Measurements from ENCODE around the gene SUGP2. TPM values are rescaled to one million over a fixed set of nuclear protein-coding genes. Genes with fewer than 3 reads are reported as not detected.
A peak's percentile ranks its signal among the peaks of the same experiment; 100 is the strongest.

SUGP2 gene
- 100 to 1,000 TPM; 114 to 139 (median 119) TPM for total RNA-seq
- total RNA-seq (2013): 61.2 TPM
- 74.9 to 232 (median 161) reads per million in 29 experiments for total RNA-seq

DNA sequence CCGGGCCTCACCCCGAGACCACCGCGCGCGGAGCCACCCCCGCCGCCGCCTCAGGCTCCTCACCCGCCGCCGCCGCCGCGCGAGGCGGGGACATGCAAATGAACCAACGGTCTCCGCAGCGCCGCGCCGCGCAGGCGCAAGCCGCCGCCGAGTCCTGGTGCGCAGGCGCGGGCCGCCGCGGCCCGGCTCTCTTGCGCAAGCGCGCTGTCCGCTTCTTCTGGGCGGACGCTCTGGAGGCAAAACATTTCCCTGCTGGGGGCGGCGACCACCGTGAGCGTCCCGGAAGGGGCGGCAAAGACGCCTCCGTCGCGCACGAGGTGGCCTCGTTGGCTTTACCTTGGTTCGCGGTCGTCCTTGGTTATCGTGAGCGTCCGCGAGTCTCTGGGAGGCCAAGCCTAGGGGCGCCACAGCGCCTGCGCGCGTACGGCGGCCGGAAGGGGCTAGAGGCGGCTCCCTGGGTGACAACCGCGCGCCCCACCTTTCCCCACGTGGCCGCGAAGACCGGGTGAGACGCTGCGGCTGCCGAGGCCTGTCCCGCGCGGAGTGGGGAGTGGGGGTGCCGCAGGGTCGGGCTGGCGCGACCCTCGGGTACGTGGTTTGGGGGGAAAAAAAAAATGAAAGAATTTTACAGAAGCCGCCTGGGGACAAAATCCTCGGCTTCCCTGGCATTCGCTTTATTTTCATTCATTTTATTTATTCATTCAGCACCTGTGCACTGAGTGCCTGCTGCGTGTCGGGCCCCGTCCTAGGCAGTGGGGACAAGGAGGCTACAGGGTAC is at the start of gene SUGP2, which contains the start of gene ARMC6:
SUGP2 (minus strand) TSS at position 92 of the 778 bp plus-strand sequence. CDS start 2,446 bp downstream, outside the sequence.
ARMC6 (plus strand) TSS at position 178 of the 778 bp plus-strand sequence. CDS start 607 bp downstream, outside the sequence.
- Histone ChIP-seq H3K27me3 (replicated peaks in 1 of 2; ENCODE audit: control insufficient read depth in 2 of 2, extremely low read depth in 1 of 2, insufficient read depth in 2 of 2, low read length in 1 of 2) (no peaks in the 10 kb centered on the region), H3K4me1 (ENCODE audit: control insufficient read depth in 1 of 2, extremely low read depth in 1 of 2, insufficient read depth in 2 of 2, low read length in 2 of 2) (peaks cover 12 to 27% of the 10 kb centered on the region in 2 experiments), H3K27ac (ENCODE audit: low read length) (peak within 1 kb of the TSS; percentile 76), H3K4me3 (ENCODE audit: control insufficient read depth in 1 of 2, extremely low read depth in 1 of 2, low read length in 1 of 2) (peak within 1 kb of the TSS; percentile 80 to 93), H3K9me3 (no peaks in the 10 kb centered on the region), H3K36me3 (ENCODE audit: control insufficient read depth in 2 of 2, extremely low read depth in 1 of 2, insufficient read depth in 1 of 2, low read length in 1 of 2) (peaks cover 5 to 19% of the 10 kb centered on the region in 2 donors)
- H3K27me3 Mint-ChIP-seq: no peaks in the 10 kb centered on the region
- DNase-seq: peak; percentile 79 to 94 (median 87)
- no peaks in the 10 kb centered on the region for H3K9me3 Mint-ChIP-seq
- WGBS (ENCODE audit: insufficient coverage): under 1% methylated on average over 80 of the region's 94 CpGs
- H3K4me3 Mint-ChIP-seq: peak within 1 kb of the TSS; percentile 82 to 89 (median 89)
- H3K36me3 Mint-ChIP-seq: peaks cover 9% of the 10 kb centered on the region
- ChIA-PET POLR2A (no interaction called here), CTCF (interaction anchor here in 1 of 2 donors (0.7 kb wide), 1 partner anchor 190 kb away, joined by 3 read pairs; no protein-coding TSS in a partner anchor)
- H3K4me1 Mint-ChIP-seq: peaks cover 20 to 40% (median 35%) of the 10 kb centered on the region in 3 donors
- peak within 1 kb of the TSS; percentile 88 to 92 for H3K27ac Mint-ChIP-seq
- peak; percentile 79 to 86 (median 86) for ATAC-seq (replicated peaks in 1 of 4)

DNA sequence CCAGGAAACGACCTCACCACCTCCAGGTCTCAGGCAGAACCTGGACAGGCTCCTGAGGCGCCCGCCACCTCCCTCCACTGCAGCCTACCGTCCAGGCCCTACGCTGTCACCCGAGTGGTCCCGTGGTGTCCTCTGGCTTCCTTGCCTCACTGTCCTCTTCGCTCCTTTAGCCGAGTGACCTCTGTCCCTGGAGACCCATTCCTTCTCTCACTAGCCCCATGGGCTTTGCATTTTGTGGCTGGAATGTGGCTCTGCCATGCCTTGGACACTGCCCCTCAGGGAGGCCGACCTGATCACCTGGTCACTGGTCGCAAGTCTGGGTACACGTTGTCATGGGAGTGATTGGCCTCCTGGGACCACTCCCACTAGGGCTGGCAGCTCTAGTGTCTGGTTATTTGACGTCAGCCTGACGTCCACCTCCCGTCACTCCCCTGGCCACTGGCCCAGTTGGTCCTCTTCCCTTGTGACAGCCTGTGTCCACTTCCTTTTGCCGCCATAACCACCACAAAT is 48.4 kb upstream of the SUGP2 start:
- Histone ChIP-seq H3K4me3 (ENCODE audit: control insufficient read depth in 1 of 2, extremely low read depth in 1 of 2, low read length in 1 of 2) (no peak overlapping the region), H3K4me1 (ENCODE audit: control insufficient read depth in 1 of 2, extremely low read depth in 1 of 2, insufficient read depth in 2 of 2, low read length in 2 of 2) (no peaks in the 10 kb centered on the region), H3K36me3 (ENCODE audit: control insufficient read depth in 2 of 2, extremely low read depth in 1 of 2, insufficient read depth in 1 of 2, low read length in 1 of 2) (peaks cover 7 to 9% of the 10 kb centered on the region in 2 donors), H3K27me3 (replicated peaks in 1 of 2; ENCODE audit: control insufficient read depth in 2 of 2, extremely low read depth in 1 of 2, insufficient read depth in 2 of 2, low read length in 1 of 2) (no peaks in the 10 kb centered on the region), H3K27ac (ENCODE audit: low read length) (no peak overlapping the region), H3K9me3 (no peaks in the 10 kb centered on the region)
- Mint-ChIP-seq H3K4me3 (no peak overlapping the region), H3K27me3 (no peaks in the 10 kb centered on the region), H3K4me1 (peaks cover 12 to 20% (median 19%) of the 10 kb centered on the region in 3 donors), H3K27ac (no peak overlapping the region), H3K9me3 (no peaks in the 10 kb centered on the region), H3K36me3 (peaks cover 17% of the 10 kb centered on the region)
- DNase-seq: no peak
- POLR2A ChIA-PET: no interaction called here
- no peak for ATAC-seq (replicated peaks in 1 of 4)
- 95% methylated on average over 13 of the region's 16 CpGs for WGBS (ENCODE audit: insufficient coverage)
- CTCF ChIA-PET: no interaction called here

DNA sequence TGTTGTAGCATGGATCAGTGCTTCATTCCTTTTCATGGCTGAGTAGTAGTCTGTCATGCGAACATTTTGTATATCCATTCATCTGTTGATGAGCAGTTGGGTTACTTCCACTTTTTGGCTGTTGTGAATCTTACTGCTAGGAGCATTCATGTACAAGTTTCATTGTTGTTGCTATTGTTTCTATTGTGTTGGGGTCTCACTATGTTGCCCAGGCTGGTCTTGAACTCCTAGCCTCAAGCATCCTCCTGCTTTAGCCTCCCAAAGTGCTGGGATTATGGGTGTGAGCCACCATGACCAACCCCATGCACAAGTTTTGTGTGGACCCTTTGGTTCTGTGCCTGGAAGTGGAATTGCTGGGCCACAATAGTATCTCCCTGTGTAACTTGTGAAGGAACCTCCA is 46.3 kb upstream of the SUGP2 start:
- POLR2A ChIA-PET: no interaction called here
- no peak for ATAC-seq (replicated peaks in 1 of 4)
- WGBS (ENCODE audit: insufficient coverage): no CpG with 5 or more reads among the region's 1 CpG

DNA sequence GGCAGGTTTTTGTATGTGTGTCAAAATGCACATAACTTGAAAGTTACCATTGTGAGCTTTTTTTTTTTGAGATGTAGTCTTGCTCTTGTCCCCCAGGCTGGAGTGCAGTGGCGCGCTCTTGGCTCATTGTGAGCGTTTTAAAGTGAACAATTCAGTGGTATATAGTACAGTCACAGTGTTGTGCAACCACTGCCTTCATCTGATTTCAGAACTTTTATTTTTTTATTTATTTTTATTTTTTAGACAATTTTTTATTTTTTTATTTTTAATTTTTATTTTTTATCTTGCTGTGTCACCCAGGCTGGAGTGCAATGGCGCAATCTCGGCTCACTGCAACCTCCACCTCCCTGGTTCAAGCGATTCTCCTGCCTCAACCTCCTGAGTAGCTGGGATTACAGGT is 45.5 kb upstream of the SUGP2 start:
- ATAC-seq (replicated peaks in 1 of 4): no peak
- no peaks in the 10 kb centered on the region for H3K9me3 Mint-ChIP-seq
- Histone ChIP-seq H3K4me1 (ENCODE audit: control insufficient read depth in 1 of 2, extremely low read depth in 1 of 2, insufficient read depth in 2 of 2, low read length in 2 of 2) (no peaks in the 10 kb centered on the region), H3K4me3 (ENCODE audit: control insufficient read depth in 1 of 2, extremely low read depth in 1 of 2, low read length in 1 of 2) (no peak overlapping the region), H3K9me3 (no peaks in the 10 kb centered on the region), H3K27me3 (replicated peaks in 1 of 2; ENCODE audit: control insufficient read depth in 2 of 2, extremely low read depth in 1 of 2, insufficient read depth in 2 of 2, low read length in 1 of 2) (no peaks in the 10 kb centered on the region), H3K36me3 (ENCODE audit: control insufficient read depth in 2 of 2, extremely low read depth in 1 of 2, insufficient read depth in 1 of 2, low read length in 1 of 2) (peaks cover 9 to 19% of the 10 kb centered on the region in 2 donors), H3K27ac (ENCODE audit: low read length) (no peak overlapping the region)
- H3K4me3 Mint-ChIP-seq: no peak overlapping the region
- POLR2A ChIA-PET: no interaction called here
- CTCF ChIA-PET: interaction anchor here (0.6 kb wide), 2 partner anchors 29 to 136 kb away, joined by 3 to 4 read pairs; no protein-coding TSS in a partner anchor
- no CpG with 5 or more reads among the region's 6 CpGs for WGBS (ENCODE audit: insufficient coverage)
- peaks cover 31% of the 10 kb centered on the region for H3K36me3 Mint-ChIP-seq
- peaks cover 21 to 33% (median 25%) of the 10 kb centered on the region in 3 donors for H3K4me1 Mint-ChIP-seq
- no peaks in the 10 kb centered on the region for H3K27me3 Mint-ChIP-seq
- DNase-seq: no peak
- H3K27ac Mint-ChIP-seq: no peak overlapping the region

More for the DNA sequence above, 46.3 kb upstream of the SUGP2 start:
- Histone ChIP-seq H3K4me1 (ENCODE audit: control insufficient read depth in 1 of 2, extremely low read depth in 1 of 2, insufficient read depth in 2 of 2, low read length in 2 of 2) (no peaks in the 10 kb centered on the region), H3K27me3 (replicated peaks in 1 of 2; ENCODE audit: control insufficient read depth in 2 of 2, extremely low read depth in 1 of 2, insufficient read depth in 2 of 2, low read length in 1 of 2) (no peaks in the 10 kb centered on the region), H3K9me3 (no peaks in the 10 kb centered on the region), H3K4me3 (ENCODE audit: control insufficient read depth in 1 of 2, extremely low read depth in 1 of 2, low read length in 1 of 2) (no peak overlapping the region), H3K36me3 (ENCODE audit: control insufficient read depth in 2 of 2, extremely low read depth in 1 of 2, insufficient read depth in 1 of 2, low read length in 1 of 2) (peaks cover 9 to 15% of the 10 kb centered on the region in 2 donors), H3K27ac (ENCODE audit: low read length) (no peak overlapping the region)
- H3K4me3 Mint-ChIP-seq: no peak overlapping the region
- no peaks in the 10 kb centered on the region for H3K27me3 Mint-ChIP-seq
- H3K9me3 Mint-ChIP-seq: no peaks in the 10 kb centered on the region
- H3K36me3 Mint-ChIP-seq: peaks cover 28% of the 10 kb centered on the region
- H3K4me1 Mint-ChIP-seq: peaks cover 19 to 27% (median 25%) of the 10 kb centered on the region in 3 donors
- no peak for DNase-seq
- CTCF ChIA-PET: no interaction called here
- H3K27ac Mint-ChIP-seq: no peak overlapping the region

DNA sequence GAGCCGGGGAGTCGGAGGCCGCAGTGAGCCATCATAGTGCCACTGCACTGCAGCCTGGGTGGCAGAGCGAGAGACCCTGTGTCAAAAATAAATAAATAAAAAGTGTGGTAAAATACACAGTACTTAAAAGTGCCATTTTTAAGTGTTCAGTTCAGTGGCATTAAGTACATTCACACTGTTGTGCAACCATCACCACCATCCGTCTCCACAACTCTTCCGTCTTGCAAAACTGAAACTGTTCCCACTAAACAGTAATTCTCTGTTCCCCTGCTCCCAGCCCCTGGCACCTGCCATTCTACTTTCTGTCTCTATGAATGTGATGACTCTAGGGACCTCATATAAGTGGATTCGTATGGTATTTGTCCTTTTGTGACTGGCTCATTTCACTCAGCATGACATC is 43.8 kb upstream of the SUGP2 start:
- Histone ChIP-seq H3K4me1 (ENCODE audit: control insufficient read depth in 1 of 2, extremely low read depth in 1 of 2, insufficient read depth in 2 of 2, low read length in 2 of 2) (no peaks in the 10 kb centered on the region), H3K27me3 (replicated peaks in 1 of 2; ENCODE audit: control insufficient read depth in 2 of 2, extremely low read depth in 1 of 2, insufficient read depth in 2 of 2, low read length in 1 of 2) (no peaks in the 10 kb centered on the region), H3K36me3 (ENCODE audit: control insufficient read depth in 2 of 2, extremely low read depth in 1 of 2, insufficient read depth in 1 of 2, low read length in 1 of 2) (peaks cover 9 to 19% of the 10 kb centered on the region in 2 donors), H3K9me3 (no peaks in the 10 kb centered on the region), H3K4me3 (ENCODE audit: control insufficient read depth in 1 of 2, extremely low read depth in 1 of 2, low read length in 1 of 2) (no peak overlapping the region), H3K27ac (ENCODE audit: low read length) (no peak overlapping the region)
- peaks cover 25 to 43% (median 27%) of the 10 kb centered on the region in 3 donors for H3K4me1 Mint-ChIP-seq
- POLR2A ChIA-PET: interaction anchor here in 1 of 2 donors (0.7 kb wide), 1 partner anchor 194 kb away, joined by 3 read pairs; no protein-coding TSS in a partner anchor
- H3K9me3 Mint-ChIP-seq: no peaks in the 10 kb centered on the region
- H3K36me3 Mint-ChIP-seq: peaks cover 26% of the 10 kb centered on the region
- no peak for ATAC-seq (replicated peaks in 1 of 4)
- no peak overlapping the region for H3K27ac Mint-ChIP-seq
- 100% methylated on average over 1 of the region's 7 CpGs for WGBS (ENCODE audit: insufficient coverage)
- no peak overlapping the region for H3K4me3 Mint-ChIP-seq
- DNase-seq: no peak
- CTCF ChIA-PET: no interaction called here
- no peaks in the 10 kb centered on the region for H3K27me3 Mint-ChIP-seq

DNA sequence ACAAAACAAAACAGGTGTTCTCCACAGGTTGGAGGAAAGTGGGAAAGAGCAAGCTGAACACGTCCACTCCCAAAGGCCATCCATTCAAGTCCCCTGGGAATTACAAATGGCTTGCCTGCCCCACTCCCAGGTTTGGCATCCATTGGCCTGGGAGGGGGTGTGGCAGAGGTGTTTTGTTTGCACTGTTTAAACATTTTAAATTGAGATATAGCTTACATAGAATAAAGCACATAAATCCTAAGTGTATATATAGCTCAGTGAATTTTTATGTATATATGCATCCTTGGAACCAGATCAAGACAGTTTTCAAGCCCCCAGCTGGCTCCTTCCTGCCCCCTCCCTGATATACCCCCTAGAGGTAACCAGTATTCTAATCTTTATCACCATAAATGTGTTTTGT is 43.2 kb upstream of the SUGP2 start:
- no CpG with 5 or more reads among the region's 1 CpG for WGBS (ENCODE audit: insufficient coverage)
- no peaks in the 10 kb centered on the region for H3K27me3 Mint-ChIP-seq

More for the DNA sequence above, 43.2 kb upstream of the SUGP2 start:
- no peak for DNase-seq
- ChIA-PET POLR2A (no interaction called here), CTCF (interaction anchor here in 1 of 2 donors (0.6 kb wide), 1 partner anchor 39 kb away, joined by 4 read pairs; no protein-coding TSS in a partner anchor)
- H3K36me3 Mint-ChIP-seq: peaks cover 20% of the 10 kb centered on the region
- H3K4me3 Mint-ChIP-seq: no peak overlapping the region
- Histone ChIP-seq H3K27me3 (replicated peaks in 1 of 2; ENCODE audit: control insufficient read depth in 2 of 2, extremely low read depth in 1 of 2, insufficient read depth in 2 of 2, low read length in 1 of 2) (no peaks in the 10 kb centered on the region), H3K36me3 (ENCODE audit: control insufficient read depth in 2 of 2, extremely low read depth in 1 of 2, insufficient read depth in 1 of 2, low read length in 1 of 2) (peaks cover 5 to 19% of the 10 kb centered on the region in 2 donors), H3K9me3 (no peaks in the 10 kb centered on the region), H3K27ac (ENCODE audit: low read length) (no peak overlapping the region), H3K4me1 (ENCODE audit: control insufficient read depth in 1 of 2, extremely low read depth in 1 of 2, insufficient read depth in 2 of 2, low read length in 2 of 2) (no peaks in the 10 kb centered on the region), H3K4me3 (ENCODE audit: control insufficient read depth in 1 of 2, extremely low read depth in 1 of 2, low read length in 1 of 2) (no peak overlapping the region)
- H3K4me1 Mint-ChIP-seq: peaks cover 24 to 41% (median 26%) of the 10 kb centered on the region in 3 donors
- ATAC-seq (replicated peaks in 1 of 4): no peak
- no peak overlapping the region for H3K27ac Mint-ChIP-seq
- H3K9me3 Mint-ChIP-seq: no peaks in the 10 kb centered on the region
